PC-3 (cell line): Measurements from ENCODE around the gene SLC6A4. TPM values are rescaled to one million over a fixed set of nuclear protein-coding genes. Genes with fewer than 3 reads are reported as not detected.

Experiments
- ATAC-seq: fragments of 200-7000 bp; cut with Tn5 transposase; 2 replicates; pipeline ENCODE4 v1.9.1; 2020; ENCODE audit warnings: mild to moderate bottlenecking, moderate library complexity
- BruUV-seq: library from RNA; stranded (reverse); fragments of 400-500 nt; replicated peaks from 2 replicates; lab custom pipeline; 2021; lab: Mats Ljungman, UMichigan
- CTCF ChIA-PET: fragments of 300-600 bp; sonication (Branson Sonifier 250); formaldehyde crosslinking; loops from one replicate; lab custom pipeline; 2022; ENCODE audit warnings: antibody characterized with exemption; lab: Charles Lee
- POLR2A ChIA-PET: fragments of 300-600 bp; sonication (Branson Sonifier 250); formaldehyde crosslinking; loops from one replicate; lab custom pipeline; 2022; ENCODE audit warnings: antibody characterized with exemption; ENCODE audit not compliant: unreplicated experiment; lab: Charles Lee
- DNase-seq: peaks from one replicate; pipeline ENCODE4 v3.0.0-alpha.2; 2015
- H2AFZ ChIP-seq: fragments of 300-600 bp; sonication (generic); 2 replicates; pipeline ENCODE4 v1.6.0; 2016; ENCODE audit warnings: antibody characterized with exemption, low read length
- H3F3A ChIP-seq: fragments of 300-600 bp; sonication (generic); one replicate; pipeline ENCODE4 v1.6.0; 2017; ENCODE audit warnings: antibody characterized with exemption, low read length, control low read depth, mild to moderate bottlenecking; ENCODE audit not compliant: unreplicated experiment
- H3K27ac ChIP-seq: fragments of 300-600 bp; sonication (generic); 2 replicates; pipeline ENCODE4 v1.5.1; 2016; ENCODE audit warnings: mild to moderate bottlenecking, low read length
- H3K27me3 ChIP-seq: fragments of 300-600 bp; sonication (generic); 2 replicates; pipeline ENCODE4 v1.6.1; 2016; ENCODE audit warnings: low read length, mixed read lengths
- H3K36me3 ChIP-seq: fragments of 300-600 bp; sonication (generic); 2 replicates; pipeline ENCODE4 v1.6.1; 2016; ENCODE audit warnings: low read depth, mixed run types, low read length, mixed read lengths
- H3K4me1 ChIP-seq: fragments of 300-600 bp; sonication (generic); 2 replicates; pipeline ENCODE4 v1.5.1; 2016; ENCODE audit warnings: low read length; ENCODE audit not compliant: insufficient read depth
- H3K4me2 ChIP-seq: fragments of 300-600 bp; sonication (generic); 2 replicates; pipeline ENCODE4 v1.6.0; 2016; ENCODE audit warnings: low read length
- H3K4me3 ChIP-seq: fragments of 300-600 bp; sonication (generic); 2 replicates; pipeline ENCODE4 v1.5.1; 2016; ENCODE audit warnings: mild to moderate bottlenecking, low read length, mixed read lengths
- H3K79me2 ChIP-seq: fragments of 300-600 bp; sonication (generic); 2 replicates; pipeline ENCODE4 v1.6.1; 2017; ENCODE audit warnings: low read length, mixed read lengths
- H3K9ac ChIP-seq: fragments of 300-600 bp; sonication (generic); 2 replicates; pipeline ENCODE4 v1.6.0; 2016; ENCODE audit warnings: mild to moderate bottlenecking, low read length
- H3K9me2 ChIP-seq: fragments of 300-600 bp; sonication (generic); replicated peaks from 2 replicates; pipeline ENCODE4 v1.6.1; 2016; ENCODE audit warnings: mixed run types, low read length, mixed read lengths
- H3K9me3 ChIP-seq: fragments of 300-600 bp; sonication (generic); 2 replicates; pipeline ENCODE4 v1.6.1; 2016; ENCODE audit warnings: low read length, mixed read lengths
- H4K20me1 ChIP-seq: fragments of 300-600 bp; sonication (generic); 2 replicates; pipeline ENCODE4 v1.6.1; 2016; ENCODE audit warnings: low read length, mixed read lengths
- EZH2 ChIP-seq: fragments of 300-600 bp; sonication (generic); IDR thresholded peaks from one replicate; pipeline ENCODE4 v1.6.1; 2017; ENCODE audit warnings: antibody characterized with exemption, mild to moderate bottlenecking, low read length; ENCODE audit not compliant: unreplicated experiment
- EZH2phosphoT487 ChIP-seq: fragments of 300-600 bp; sonication (generic); IDR thresholded peaks from 2 replicates; pipeline ENCODE4 v1.6.1; 2018; ENCODE audit warnings: mild to moderate bottlenecking, antibody characterized with exemption, low read length, borderline replicate concordance
- intact Hi-C: fragments of 100-400 bp; cut with micrococcal nuclease; formaldehyde crosslinking; loops from 2 replicates; pipeline ENCODE4 v1.9.0; 2023
- total RNA-seq: library from RNA; depleted of rRNA; stranded (reverse); fragments of >200 nt; gene quantifications from 2 replicates; pipeline ENCODE4 v1.2.3, GENCODE V29; 2014
- TF ChIP-seq, protein P1 (sequence below): fragments of 300-600 bp; sonication (generic); conservative IDR thresholded peaks from 2 replicates; pipeline ENCODE4 v1.5.1; 2017; ENCODE audit warnings: antibody characterized with exemption, low read depth, mild to moderate bottlenecking, low read length

The SLC6A4 gene
- total RNA-seq, 1 experiment from 2014 or later: not detected

DNA sequence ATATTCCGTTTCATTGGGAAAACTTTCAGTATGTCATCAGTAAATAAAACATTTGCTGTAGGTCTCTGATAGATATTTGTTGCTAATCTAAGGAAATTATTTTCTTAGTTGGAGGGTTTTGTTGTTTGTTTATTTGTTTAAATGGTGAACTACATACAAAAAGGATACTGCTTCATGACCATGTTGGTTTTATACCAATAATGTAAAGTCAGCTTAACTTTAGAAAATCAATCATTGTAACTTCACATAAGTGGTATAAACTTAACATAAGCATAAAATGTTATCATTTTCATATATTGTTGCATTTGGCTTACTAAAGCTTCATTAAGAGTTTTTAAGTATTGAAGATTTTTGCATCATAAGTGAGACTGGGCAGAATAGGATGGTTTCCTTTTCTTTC lies 60.9 kb downstream of the SLC6A4 start:
- Histone ChIP-seq H3K4me3 (no peak overlapping the region), H3K36me3 (peaks cover 3% of the 10 kb centered on the region; the same call in 1 of the 2 replicates), H3K27me3 (no peaks in the 10 kb centered on the region), H3K9ac (no peak overlapping the region), H3K9me2 (no peaks in the 10 kb centered on the region), H4K20me1 (0 out of 2 replicates have a peak, but pooled peaks cover 3% of the 10 kb centered on the region), H3K27ac (no peak overlapping the region), H3K79me2 (no peaks in the 10 kb centered on the region; the same call in 1 of the 2 replicates), H3K9me3 (no peaks in the 10 kb centered on the region), H2AFZ (no peak overlapping the region), H3K4me1 (peaks cover 7% of the 10 kb centered on the region), H3F3A (no peaks in the 10 kb centered on the region), H3K4me2 (no peak overlapping the region)
- no peak for TF ChIP-seq EZH2
- TF ChIP-seq, protein P1, sequence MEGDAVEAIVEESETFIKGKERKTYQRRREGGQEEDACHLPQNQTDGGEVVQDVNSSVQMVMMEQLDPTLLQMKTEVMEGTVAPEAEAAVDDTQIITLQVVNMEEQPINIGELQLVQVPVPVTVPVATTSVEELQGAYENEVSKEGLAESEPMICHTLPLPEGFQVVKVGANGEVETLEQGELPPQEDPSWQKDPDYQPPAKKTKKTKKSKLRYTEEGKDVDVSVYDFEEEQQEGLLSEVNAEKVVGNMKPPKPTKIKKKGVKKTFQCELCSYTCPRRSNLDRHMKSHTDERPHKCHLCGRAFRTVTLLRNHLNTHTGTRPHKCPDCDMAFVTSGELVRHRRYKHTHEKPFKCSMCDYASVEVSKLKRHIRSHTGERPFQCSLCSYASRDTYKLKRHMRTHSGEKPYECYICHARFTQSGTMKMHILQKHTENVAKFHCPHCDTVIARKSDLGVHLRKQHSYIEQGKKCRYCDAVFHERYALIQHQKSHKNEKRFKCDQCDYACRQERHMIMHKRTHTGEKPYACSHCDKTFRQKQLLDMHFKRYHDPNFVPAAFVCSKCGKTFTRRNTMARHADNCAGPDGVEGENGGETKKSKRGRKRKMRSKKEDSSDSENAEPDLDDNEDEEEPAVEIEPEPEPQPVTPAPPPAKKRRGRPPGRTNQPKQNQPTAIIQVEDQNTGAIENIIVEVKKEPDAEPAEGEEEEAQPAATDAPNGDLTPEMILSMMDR: no peak
- no peak for TF ChIP-seq EZH2phosphoT487
- BruUV-seq: no TSS peak
- ChIA-PET POLR2A (no interaction called here), CTCF (no interaction called here)
- intact Hi-C loops: no loop called here
- DNase-seq (no peak), ATAC-seq (no peak)

GRCh38 chr17:30173649-30174048 lies 61.8 kb downstream of the SLC6A4 start:
- Histone ChIP-seq H3K27me3 (no peaks in the 10 kb centered on the region), H3K9ac (no peak overlapping the region), H4K20me1 (0 out of 2 replicates have a peak, but pooled peaks cover 3% of the 10 kb centered on the region), H3K9me2 (no peaks in the 10 kb centered on the region), H3K4me3 (no peak overlapping the region), H3K36me3 (peaks cover 3% of the 10 kb centered on the region; the same call in 1 of the 2 replicates), H2AFZ (no peak overlapping the region), H3K27ac (no peak overlapping the region), H3K4me2 (no peak overlapping the region), H3K9me3 (no peaks in the 10 kb centered on the region), H3F3A (no peaks in the 10 kb centered on the region), H3K79me2 (no peaks in the 10 kb centered on the region; the same call in 1 of the 2 replicates), H3K4me1 (peaks cover 7% of the 10 kb centered on the region)
- BruUV-seq: no TSS peak
- intact Hi-C loops: no loop called here
- ChIA-PET CTCF (no interaction called here), POLR2A (no interaction called here)
- TF ChIP-seq EZH2 (no peak), EZH2phosphoT487 (no peak)
- TF ChIP-seq, protein P1: no peak
- DNase-seq (no peak), ATAC-seq (no peak)

GRCh38 chr17:30172560-30172959 lies 62.9 kb downstream of the SLC6A4 start:
- POLR2A ChIA-PET: no interaction called here
- intact Hi-C loops: no loop called here
- Histone ChIP-seq H3F3A (no peaks in the 10 kb centered on the region), H3K9me3 (no peaks in the 10 kb centered on the region), H3K27me3 (no peaks in the 10 kb centered on the region), H2AFZ (no peak overlapping the region), H3K27ac (no peak overlapping the region), H3K79me2 (no peaks in the 10 kb centered on the region; the same call in 1 of the 2 replicates), H3K9ac (no peak overlapping the region), H3K36me3 (no peaks in the 10 kb centered on the region), H4K20me1 (0 out of 2 replicates have a peak, but pooled peaks cover 3% of the 10 kb centered on the region), H3K4me2 (peak overlapping the region; percentile 16; the same call in 1 of the 2 replicates), H3K4me1 (peaks cover 7% of the 10 kb centered on the region), H3K9me2 (no peaks in the 10 kb centered on the region), H3K4me3 (no peak overlapping the region)
- BruUV-seq: no TSS peak
- CTCF ChIA-PET: interaction anchor here (0.6 kb wide), 2 partner anchors 76 to 299 kb away, joined by 3 to 5 read pairs; no protein-coding TSS in a partner anchor
- peak; percentile 41 for DNase-seq
- TF ChIP-seq EZH2 (no peak), EZH2phosphoT487 (no peak)
- TF ChIP-seq, protein P1: no peak
- ATAC-seq: peak; percentile 37
